GM23338 (cell line): ENCODE results near the gene ZFYVE28. TPM values are rescaled to one million over a fixed set of nuclear protein-coding genes. Genes with fewer than 3 reads are reported as not detected.

ENCODE experiments used
- ATAC-seq: fragments of 200-7000 bp; cut with Tn5 transposase; 3 replicates; pipeline ENCODE4 v1.9.1; 2020
- DNase-seq: peaks from one replicate; pipeline ENCODE4 v3.0.0-alpha.2; 2015; ENCODE audit warnings: low spot score
- H2AFZ ChIP-seq: fragments of 200-600 bp; sonication (generic); 2 replicates; pipeline ENCODE4 v1.8.0; 2016; ENCODE audit warnings: antibody characterized with exemption, mild to moderate bottlenecking, moderate library complexity
- H3F3A ChIP-seq: fragments of 200-600 bp; sonication (generic); replicated peaks from 2 replicates; pipeline ENCODE4 v1.8.0; 2017; ENCODE audit warnings: antibody characterized with exemption, mixed run types, low read depth
- H3K27ac ChIP-seq: fragments of 200-600 bp; sonication (generic); 2 replicates; pipeline ENCODE4 v1.6.1; 2016; ENCODE audit warnings: low read depth
- H3K27me3 ChIP-seq: fragments of 200-600 bp; sonication (generic); 2 replicates; pipeline ENCODE4 v1.8.0; 2016; ENCODE audit warnings: mild to moderate bottlenecking, mixed run types, moderate library complexity; ENCODE audit not compliant: insufficient read depth
- H3K36me3 ChIP-seq: fragments of 200-600 bp; sonication (generic); 2 replicates; pipeline ENCODE4 v1.8.0; 2016; ENCODE audit warnings: mild to moderate bottlenecking; ENCODE audit not compliant: insufficient read depth
- H3K4me1 ChIP-seq: fragments of 200-600 bp; sonication (generic); 2 replicates; pipeline ENCODE4 v1.8.0; 2016; ENCODE audit warnings: mild to moderate bottlenecking, moderate library complexity; ENCODE audit not compliant: insufficient read depth
- H3K4me2 ChIP-seq: fragments of 200-600 bp; sonication (generic); 2 replicates; pipeline ENCODE4 v1.7.1; 2017; ENCODE audit warnings: mixed run types
- H3K4me3 ChIP-seq: fragments of 200-600 bp; sonication (generic); 2 replicates; pipeline ENCODE4 v1.6.1; 2016; ENCODE audit warnings: mixed run types
- H3K79me2 ChIP-seq: fragments of 200-600 bp; sonication (generic); replicated peaks from 2 replicates; pipeline ENCODE4 v1.8.0; 2017; ENCODE audit warnings: mild to moderate bottlenecking; ENCODE audit not compliant: insufficient read depth
- H3K9me2 ChIP-seq: fragments of 200-600 bp; sonication (generic); 2 replicates; pipeline ENCODE4 v1.8.0; 2017; ENCODE audit not compliant: insufficient read depth
- H4K20me1 ChIP-seq: fragments of 200-600 bp; sonication (generic); replicated peaks from 2 replicates; pipeline ENCODE4 v1.8.0; 2017; ENCODE audit warnings: mild to moderate bottlenecking; ENCODE audit not compliant: insufficient read depth
- H3K27ac Mint-ChIP-seq: 2 replicates; pipeline ENCODE4 v1.8.0; 2020; ENCODE audit warnings: inconsistent platforms, mild to moderate bottlenecking, moderate library complexity, mixed read lengths
- H3K27me3 Mint-ChIP-seq: 3 replicates; pipeline ENCODE4 v1.8.0; 2022; ENCODE audit warnings: low read depth, mild to moderate bottlenecking, moderate library complexity, mixed read lengths, inconsistent platforms; ENCODE audit not compliant: insufficient read depth, poor library complexity
- H3K36me3 Mint-ChIP-seq: 3 replicates; pipeline ENCODE4 v1.8.0; 2021; ENCODE audit warnings: low read depth, mild to moderate bottlenecking, inconsistent platforms, moderate library complexity, mixed read lengths
- H3K4me1 Mint-ChIP-seq: 3 replicates; pipeline ENCODE4 v1.8.0; 2020; ENCODE audit warnings: mild to moderate bottlenecking, inconsistent platforms, mixed read lengths
- H3K4me3 Mint-ChIP-seq: 3 replicates; pipeline ENCODE4 v1.8.0; 2021; ENCODE audit warnings: moderate library complexity, mild to moderate bottlenecking, inconsistent platforms, mixed read lengths
- H3K9me3 Mint-ChIP-seq: 3 replicates; pipeline ENCODE4 v1.8.0; 2020; ENCODE audit warnings: moderate library complexity, mild to moderate bottlenecking, inconsistent platforms, mixed read lengths
- CREB1 ChIP-seq: fragments of 250-450 bp; sonication (Bioruptor Pico); IDR thresholded peaks from 2 replicates; pipeline ENCODE4 v1.5.0; 2020; ENCODE audit warnings: low read depth, mild to moderate bottlenecking, moderate library complexity
- CTCF ChIP-seq, 2 experiments: fragments of 200-600 bp in 1 of 2; sonication (generic) in 1 of 2; conservative IDR thresholded peaks; 2 replicates each; pipeline versions ENCODE4 v1.5.1 to v1.6.1; 2016 to 2017; ENCODE audit warnings: antibody characterized with exemption in 2 of 2, low read depth in 2 of 2, mild to moderate bottlenecking in 2 of 2, moderate library complexity in 1 of 2
- EZH2 ChIP-seq: fragments of 200-600 bp; sonication (generic); IDR thresholded peaks from one replicate; pipeline ENCODE4 v1.8.0; 2017; ENCODE audit warnings: antibody characterized with exemption, mild to moderate bottlenecking, low read depth; ENCODE audit not compliant: unreplicated experiment
- JUNB ChIP-seq: IDR thresholded peaks from one replicate; pipeline ENCODE4 v1.6.1; 2016; ENCODE audit warnings: antibody characterized with exemption; ENCODE audit not compliant: unreplicated experiment
- NANOG ChIP-seq: IDR thresholded peaks from 2 replicates; pipeline ENCODE4 v1.6.1; 2016; ENCODE audit warnings: antibody characterized with exemption, borderline replicate concordance
- POLR2AphosphoS5 ChIP-seq: IDR thresholded peaks from 2 replicates; pipeline ENCODE4 v1.6.1; 2016; ENCODE audit warnings: antibody characterized with exemption, low read depth
- REST ChIP-seq: IDR thresholded peaks from one replicate; pipeline ENCODE4 v1.6.1; 2018; ENCODE audit warnings: antibody characterized with exemption; ENCODE audit not compliant: unreplicated experiment
- STAT1 ChIP-seq: IDR thresholded peaks from one replicate; pipeline ENCODE4 v1.6.1; 2016; ENCODE audit warnings: antibody characterized with exemption; ENCODE audit not compliant: unreplicated experiment
- ZNF114 ChIP-seq: fragments of 250-450 bp; sonication (Bioruptor Pico); IDR thresholded peaks from 2 replicates; pipeline ENCODE4 v1.5.0; 2020; ENCODE audit warnings: mild to moderate bottlenecking, moderate library complexity
- polyA plus RNA-seq: library from polyadenylated mRNA; unstranded; fragments of >200 nt; fragmentation: Nextera tagmentation; extraction: Ambion mirVana; gene quantifications from 2 replicates; pipeline ENCODE4 v1.2.1, GENCODE V29; 2016
- total RNA-seq: library from RNA; depleted of rRNA; stranded (reverse); fragments of >200 nt; shearing (Covaris generic); gene quantifications from 2 replicates; pipeline ENCODE4 v1.2.3, GENCODE V29; 2014
- TF ChIP-seq, protein P1 (sequence below): IDR thresholded peaks from 2 replicates; pipeline ENCODE4 v1.6.1; 2016; ENCODE audit warnings: antibody characterized with exemption

Gene ZFYVE28
- total and polyA plus RNA-seq, 2 experiments from 2014 or later, result 2.6 to 4.6 TPM

GRCh38 chr4:2388429-2389182 lies 29.8 kb downstream of the ZFYVE28 start:
- H3F3A ChIP-seq, result no peaks in the 10 kb centered on the region
- H2AFZ ChIP-seq, result no peak overlapping the region
- DNase-seq (no peak), ATAC-seq (no peak)
- Mint-ChIP-seq H3K9me3 (no peaks in the 10 kb centered on the region; the same call in 1 of the 3 replicates), H3K27ac (no peak overlapping the region), H3K36me3 (no peaks in the 10 kb centered on the region), H3K4me3 (no peak overlapping the region), H3K27me3 (peaks cover 11% of the 10 kb centered on the region), H3K4me1 (peaks cover 48% of the 10 kb centered on the region)
- H3K4me1 ChIP-seq, result peaks cover 28% of the 10 kb centered on the region
- no peaks in the 10 kb centered on the region for H3K79me2 ChIP-seq
- no peak overlapping the region for H3K4me3 ChIP-seq
- no peaks in the 10 kb centered on the region for H3K27me3 ChIP-seq
- H3K27ac ChIP-seq, result no peak overlapping the region
- no peaks in the 10 kb centered on the region for H3K9me2 ChIP-seq
- no peaks in the 10 kb centered on the region for H3K36me3 ChIP-seq
- H4K20me1 ChIP-seq, result no peaks in the 10 kb centered on the region
- TF ChIP-seq NANOG (no peak), STAT1 (no peak), CREB1 (CRISPR knock-in tag) (no peak), POLR2AphosphoS5 (no peak), ZNF114 (CRISPR knock-in tag) (no peak), REST (no peak), CTCF (conservative IDR thresholded peaks at IDR 0.05; ENCODE audit: low read depth in 2 of 2) (no peak)
- TF ChIP-seq, protein P1, sequence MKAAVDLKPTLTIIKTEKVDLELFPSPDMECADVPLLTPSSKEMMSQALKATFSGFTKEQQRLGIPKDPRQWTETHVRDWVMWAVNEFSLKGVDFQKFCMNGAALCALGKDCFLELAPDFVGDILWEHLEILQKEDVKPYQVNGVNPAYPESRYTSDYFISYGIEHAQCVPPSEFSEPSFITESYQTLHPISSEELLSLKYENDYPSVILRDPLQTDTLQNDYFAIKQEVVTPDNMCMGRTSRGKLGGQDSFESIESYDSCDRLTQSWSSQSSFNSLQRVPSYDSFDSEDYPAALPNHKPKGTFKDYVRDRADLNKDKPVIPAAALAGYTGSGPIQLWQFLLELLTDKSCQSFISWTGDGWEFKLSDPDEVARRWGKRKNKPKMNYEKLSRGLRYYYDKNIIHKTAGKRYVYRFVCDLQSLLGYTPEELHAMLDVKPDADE, result no peak
- H3K4me2 ChIP-seq, result no peak overlapping the region

DNA sequence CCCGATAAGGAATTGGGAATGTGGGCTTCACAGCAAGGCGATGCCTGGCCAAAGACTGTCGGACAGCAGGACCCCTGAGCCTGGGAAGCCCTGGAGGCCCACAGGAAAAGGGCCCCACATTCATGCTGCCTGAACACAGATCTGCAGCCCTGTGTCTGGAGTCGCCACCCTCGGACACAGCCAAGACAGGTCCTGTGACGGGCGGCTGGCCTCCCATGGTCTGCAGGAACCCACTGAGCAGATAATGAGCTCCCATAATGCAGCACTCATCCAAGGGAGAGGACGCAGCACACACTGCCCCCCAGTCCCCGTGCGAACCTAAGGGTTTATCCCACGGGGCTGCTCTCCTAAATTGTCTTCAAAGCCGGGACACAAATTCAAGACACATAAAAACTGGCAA lies 30.6 kb downstream of the ZFYVE28 start:
- Histone ChIP-seq H4K20me1 (no peaks in the 10 kb centered on the region), H3K4me1 (peaks cover 22% of the 10 kb centered on the region), H3K4me2 (no peak overlapping the region), H3K27ac (no peak overlapping the region), H3K9me2 (no peaks in the 10 kb centered on the region), H2AFZ (no peak overlapping the region), H3K4me3 (no peak overlapping the region), H3F3A (no peaks in the 10 kb centered on the region), H3K27me3 (no peaks in the 10 kb centered on the region), H3K79me2 (no peaks in the 10 kb centered on the region), H3K36me3 (no peaks in the 10 kb centered on the region)
- no peak overlapping the region for H3K27ac Mint-ChIP-seq
- H3K4me1 Mint-ChIP-seq, result peaks cover 40% of the 10 kb centered on the region
- DNase-seq, result no peak
- no peaks in the 10 kb centered on the region for H3K36me3 Mint-ChIP-seq
- H3K4me3 Mint-ChIP-seq, result no peak overlapping the region
- H3K27me3 Mint-ChIP-seq, result peaks cover 8% of the 10 kb centered on the region
- H3K9me3 Mint-ChIP-seq, result no peaks in the 10 kb centered on the region; the same call in 1 of the 3 replicates
- no peak for ATAC-seq
- no peak for TF ChIP-seq CREB1 (CRISPR knock-in tag)
- no peak for TF ChIP-seq CTCF (conservative IDR thresholded peaks at IDR 0.05; ENCODE audit: low read depth in 2 of 2)
- no peak for TF ChIP-seq JUNB
- TF ChIP-seq, protein P1, result no peak
- no peak for TF ChIP-seq ZNF114 (CRISPR knock-in tag)
- TF ChIP-seq EZH2, result no peak
- no peak for TF ChIP-seq NANOG
